GM12873 (cell line): Measurements from ENCODE around the gene LCN6.

Source experiments
- TF ChIP-seq, protein P1 (sequence below): IDR thresholded peaks from 2 replicates; pipeline ENCODE4 v1.5.1; 2012; ENCODE audit warnings: low read depth, mild to moderate bottlenecking, moderate library complexity, low read length, control low read depth; ENCODE audit not compliant: insufficient read depth; ENCODE audit errors: missing control alignments

Gene LCN6

DNA sequence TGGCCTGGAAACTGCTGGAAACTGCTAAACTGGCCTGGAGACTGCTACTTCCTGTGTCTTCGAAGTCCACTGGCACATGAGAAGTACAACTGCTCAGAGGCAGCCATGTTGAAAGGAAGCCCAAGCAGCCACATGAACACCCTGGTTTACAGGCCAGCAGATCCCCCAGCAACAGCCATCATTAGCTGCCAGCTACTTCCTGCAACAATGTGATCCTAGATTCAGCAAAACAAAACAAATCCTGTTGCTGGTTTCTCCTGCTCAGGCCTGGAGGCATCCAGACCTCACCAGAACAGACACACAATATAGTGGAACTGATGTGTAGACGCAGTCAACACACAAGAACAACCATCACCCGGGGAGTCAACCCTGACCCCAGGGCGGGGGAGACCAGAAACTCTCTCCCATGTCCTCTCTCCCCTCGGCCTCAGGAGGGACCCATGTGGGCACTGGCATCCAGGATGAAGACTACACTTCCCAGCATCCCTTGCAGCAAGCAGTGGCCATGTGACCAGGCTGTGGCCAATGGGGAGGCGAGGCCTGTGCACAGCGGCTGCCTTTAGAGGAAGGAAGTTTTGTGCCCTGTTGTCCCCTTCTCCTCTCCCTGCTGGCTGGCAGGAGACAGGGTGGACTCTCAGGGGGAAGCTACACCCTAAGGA lies 25.2 kb upstream of the LCN6 start:
- TF ChIP-seq, protein P1, sequence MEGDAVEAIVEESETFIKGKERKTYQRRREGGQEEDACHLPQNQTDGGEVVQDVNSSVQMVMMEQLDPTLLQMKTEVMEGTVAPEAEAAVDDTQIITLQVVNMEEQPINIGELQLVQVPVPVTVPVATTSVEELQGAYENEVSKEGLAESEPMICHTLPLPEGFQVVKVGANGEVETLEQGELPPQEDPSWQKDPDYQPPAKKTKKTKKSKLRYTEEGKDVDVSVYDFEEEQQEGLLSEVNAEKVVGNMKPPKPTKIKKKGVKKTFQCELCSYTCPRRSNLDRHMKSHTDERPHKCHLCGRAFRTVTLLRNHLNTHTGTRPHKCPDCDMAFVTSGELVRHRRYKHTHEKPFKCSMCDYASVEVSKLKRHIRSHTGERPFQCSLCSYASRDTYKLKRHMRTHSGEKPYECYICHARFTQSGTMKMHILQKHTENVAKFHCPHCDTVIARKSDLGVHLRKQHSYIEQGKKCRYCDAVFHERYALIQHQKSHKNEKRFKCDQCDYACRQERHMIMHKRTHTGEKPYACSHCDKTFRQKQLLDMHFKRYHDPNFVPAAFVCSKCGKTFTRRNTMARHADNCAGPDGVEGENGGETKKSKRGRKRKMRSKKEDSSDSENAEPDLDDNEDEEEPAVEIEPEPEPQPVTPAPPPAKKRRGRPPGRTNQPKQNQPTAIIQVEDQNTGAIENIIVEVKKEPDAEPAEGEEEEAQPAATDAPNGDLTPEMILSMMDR = no peak

DNA sequence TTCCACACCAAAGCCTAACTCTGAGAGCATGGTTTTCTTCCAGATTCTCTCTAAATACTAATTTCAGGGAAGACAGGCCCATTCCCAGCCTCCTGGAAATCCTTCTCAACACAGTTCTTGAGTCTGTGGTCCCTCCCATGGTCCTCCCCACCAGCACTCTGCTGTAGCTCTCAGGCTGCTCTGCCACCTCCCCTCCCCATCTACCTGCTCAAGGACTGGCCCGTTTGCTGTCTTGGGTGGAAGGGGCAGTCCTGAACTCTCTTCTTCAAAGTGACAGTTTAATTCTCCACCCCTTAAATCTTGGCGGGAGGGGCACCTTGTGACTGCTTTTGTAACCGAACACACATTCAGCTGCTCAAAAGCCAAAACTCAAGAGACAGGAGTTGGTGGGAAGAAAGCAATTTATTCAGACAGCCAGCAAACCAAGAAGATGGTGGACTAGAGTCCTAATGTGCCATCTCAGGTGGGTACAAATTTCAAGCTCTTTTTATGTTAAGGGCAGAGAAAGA lies 23.6 kb upstream of the LCN6 start:
- TF ChIP-seq, protein P1 = no peak

DNA sequence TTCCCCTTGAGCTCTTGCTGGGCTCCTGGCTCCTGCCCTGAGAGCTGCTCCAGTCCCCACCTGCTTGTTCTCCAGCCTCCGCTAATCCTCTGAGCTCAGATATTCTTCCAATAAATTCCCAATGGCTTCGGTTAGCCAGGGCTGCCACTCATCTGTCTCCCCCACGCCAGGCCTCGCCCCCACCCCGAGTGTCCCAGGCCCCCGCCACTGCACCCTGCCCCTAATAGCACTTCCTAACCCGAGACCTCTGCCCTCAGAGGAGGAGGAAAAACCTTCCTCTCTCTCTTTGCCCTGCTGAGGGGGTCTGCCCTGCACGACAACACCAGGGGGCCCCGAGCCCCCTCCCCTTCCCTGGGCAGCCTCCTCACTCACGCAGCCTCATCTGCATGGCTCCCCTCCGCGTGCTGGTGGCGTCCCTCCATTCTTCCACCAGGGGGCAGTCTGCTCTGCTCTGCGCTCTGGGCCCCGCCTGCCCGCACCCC lies 21.4 kb upstream of the LCN6 start:
- TF ChIP-seq, protein P1 = peak; percentile 68

DNA sequence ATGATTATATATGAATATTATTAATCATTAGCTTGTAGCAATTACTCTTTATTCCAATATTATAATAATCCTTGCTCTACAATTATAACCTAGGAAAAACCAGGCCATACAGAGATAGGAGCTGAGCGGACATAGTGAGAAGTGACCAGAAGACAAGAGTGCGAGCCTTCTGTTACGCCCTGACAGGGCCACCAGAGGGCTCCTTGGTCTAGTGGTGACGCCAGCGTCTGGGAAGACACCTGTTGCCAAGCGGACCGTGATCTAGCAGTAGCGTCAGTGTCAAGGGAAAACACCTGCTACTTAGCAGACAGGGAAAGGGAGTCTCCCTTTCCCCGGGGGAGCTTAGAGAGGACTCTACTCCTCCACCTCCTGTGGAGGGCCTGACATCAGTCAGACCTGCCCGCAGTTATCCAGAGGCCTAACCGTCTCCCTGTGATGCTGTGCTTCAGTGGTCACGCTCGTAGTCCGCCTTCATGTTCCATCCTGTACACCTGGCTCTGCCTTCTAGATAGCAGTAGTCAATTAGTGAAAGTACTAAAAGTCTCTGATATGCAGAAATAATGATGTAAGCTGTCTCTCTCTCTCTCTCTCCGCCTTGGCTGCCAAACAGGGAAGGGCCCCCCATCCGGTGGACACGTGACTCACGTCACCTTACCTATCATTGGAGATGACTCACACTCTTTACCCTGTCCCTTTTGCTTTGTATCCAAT lies 18.2 kb upstream of the LCN6 start:
- TF ChIP-seq, protein P1 = peak; percentile 33

DNA sequence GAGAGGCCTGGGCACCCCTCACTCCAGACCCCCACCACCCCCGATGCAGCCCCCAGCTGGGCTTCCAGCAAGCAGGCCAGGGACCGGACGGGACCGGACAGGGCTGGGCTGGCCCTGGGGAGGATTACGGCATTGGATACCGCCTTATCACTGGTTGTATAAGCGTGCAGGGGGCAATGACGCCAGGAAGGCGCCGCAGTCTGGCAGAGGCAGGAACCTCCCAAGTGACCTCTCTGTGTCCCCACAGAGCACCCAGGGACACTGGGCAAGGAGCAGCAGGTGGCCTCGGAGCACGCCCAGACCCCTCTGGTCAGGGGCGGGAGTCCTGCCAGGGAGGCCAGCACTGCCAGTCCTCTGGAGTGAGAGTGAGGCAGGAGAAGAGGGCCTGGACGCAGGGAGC lies 16.7 kb upstream of the LCN6 start:
- TF ChIP-seq, protein P1 = no peak

DNA sequence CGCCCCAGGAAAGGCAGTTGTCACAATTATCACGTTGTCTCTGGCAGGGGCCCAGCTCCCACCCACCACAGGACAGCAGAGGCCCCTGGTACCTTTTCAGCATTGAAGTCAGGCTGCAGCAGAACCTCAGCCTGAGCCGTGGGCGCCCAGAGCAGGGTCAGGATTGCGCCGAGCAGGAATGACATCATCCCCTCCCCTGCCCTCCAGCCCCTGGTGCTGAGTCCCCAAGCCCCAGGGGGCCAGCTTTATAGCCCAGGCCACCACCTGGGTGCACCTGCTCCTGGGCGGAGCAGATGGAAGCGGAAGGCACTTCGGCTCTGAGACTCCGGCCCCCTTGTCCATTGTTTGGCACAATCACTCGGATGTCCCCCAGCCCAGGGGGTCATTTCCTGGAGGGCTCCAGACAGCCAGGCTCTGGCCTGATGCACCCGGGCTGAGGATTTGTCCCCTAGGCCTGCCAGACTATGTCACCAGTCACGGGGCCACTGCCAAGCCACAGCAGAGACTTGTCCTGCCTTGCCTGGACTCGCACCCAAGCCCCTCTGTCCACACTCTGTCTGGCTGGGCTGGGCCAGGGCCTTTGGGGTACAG lies 16.1 kb upstream of the LCN6 start, which contains the start of gene LCN15:
LCN15 (minus strand) TSS at position 218 of the 591 bp plus-strand sequence; CDS start at position 188, 30 bp downstream.
- TF ChIP-seq, protein P1 = no peak

DNA sequence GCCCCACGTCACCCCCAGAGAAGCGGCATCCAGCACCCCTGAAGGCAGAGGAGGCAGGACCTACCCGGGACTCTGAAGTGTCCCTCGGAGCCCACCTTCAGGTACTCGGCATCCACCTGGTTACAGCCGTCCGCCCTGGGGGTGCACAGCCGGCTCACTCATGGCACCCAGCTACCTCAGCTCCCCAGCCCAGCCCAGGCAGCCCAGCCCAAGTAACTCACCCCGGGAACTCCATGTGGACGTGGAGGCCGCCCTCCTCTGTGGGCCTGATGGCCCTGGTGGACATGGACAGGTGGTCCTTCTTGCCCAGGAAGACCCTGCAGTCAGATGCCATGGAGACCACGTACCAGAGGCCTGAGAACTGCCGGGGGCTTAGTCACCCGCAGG lies 15.3 kb upstream of the LCN6 start:
- TF ChIP-seq, protein P1 = no peak
